BLaER1 treated with 17β-estradiol and CSF1 and Interleukin-3, amounts not matched to agents 10 nM and 100 nM (cell line): ENCODE results near the gene NANP.
"Not testable (repeated sequence)": the region's sequence is repeated elsewhere in the genome, so short reads cannot be mapped to it uniquely, and the experiment has no call there.

Experiments used
- H3K27ac ChIP-seq, 11 experiments: shearing (Covaris generic); formaldehyde crosslinking; 2 replicates each; pipeline ENCODE4 v1.8.1; 2022
- H3K27me3 ChIP-seq, 11 experiments: shearing (Covaris generic); formaldehyde crosslinking; 2 replicates each; pipeline ENCODE4 v1.8.1; 2022
- H3K36me3 ChIP-seq, 11 experiments: shearing (Covaris generic); formaldehyde crosslinking; 2 replicates each; pipeline ENCODE4 v1.8.1; 2022
- H3K4me1 ChIP-seq, 10 experiments: shearing (Covaris generic); formaldehyde crosslinking; 2 replicates each; pipeline ENCODE4 v1.8.1; 2022
- H3K4me2 ChIP-seq, 11 experiments: shearing (Covaris generic); formaldehyde crosslinking; 2 replicates each; pipeline ENCODE4 v1.8.1; 2022
- H3K4me3 ChIP-seq, 10 experiments: shearing (Covaris generic); formaldehyde crosslinking; 2 replicates each; pipeline ENCODE4 v1.8.1; 2022
- H3K9ac ChIP-seq, 11 experiments: shearing (Covaris generic); formaldehyde crosslinking; 2 replicates each; pipeline ENCODE4 v1.8.1; 2022
- H3K9me3 ChIP-seq, 11 experiments: shearing (Covaris generic); formaldehyde crosslinking; replicated peaks in 1 of 11; 2 replicates each; pipeline ENCODE4 v1.8.1; 2022
- H4K20me1 ChIP-seq, 11 experiments: shearing (Covaris generic); formaldehyde crosslinking; 2 replicates each; pipeline ENCODE4 v1.8.1; 2022
- Cebpa-rat ChIP-seq, 11 experiments: shearing (Covaris generic); IDR thresholded peaks; 2 replicates each; pipeline ENCODE4 v1.8.1; 2022

The NANP gene

GRCh38 chr20:25600632-25601031 lies 23.2 kb downstream of the NANP start:
- Histone ChIP-seq H3K9ac (no peak overlapping the region), H3K36me3 (no peaks in the 10 kb centered on the region), H4K20me1 (no peaks in the 10 kb centered on the region), H3K4me1 (no peaks in the 10 kb centered on the region), H3K4me2 (no peak overlapping the region), H3K27ac (no peak overlapping the region), H3K9me3 (peaks cover 0 to 4% (median 0%) of the 10 kb centered on the region in 11 experiments; a peak in 2 of 22 replicates), H3K27me3 (no peaks in the 10 kb centered on the region), H3K4me3 (no peak overlapping the region)
- TF ChIP-seq Cebpa-rat (IDR thresholded peaks at IDR 0.05) = no peak

DNA sequence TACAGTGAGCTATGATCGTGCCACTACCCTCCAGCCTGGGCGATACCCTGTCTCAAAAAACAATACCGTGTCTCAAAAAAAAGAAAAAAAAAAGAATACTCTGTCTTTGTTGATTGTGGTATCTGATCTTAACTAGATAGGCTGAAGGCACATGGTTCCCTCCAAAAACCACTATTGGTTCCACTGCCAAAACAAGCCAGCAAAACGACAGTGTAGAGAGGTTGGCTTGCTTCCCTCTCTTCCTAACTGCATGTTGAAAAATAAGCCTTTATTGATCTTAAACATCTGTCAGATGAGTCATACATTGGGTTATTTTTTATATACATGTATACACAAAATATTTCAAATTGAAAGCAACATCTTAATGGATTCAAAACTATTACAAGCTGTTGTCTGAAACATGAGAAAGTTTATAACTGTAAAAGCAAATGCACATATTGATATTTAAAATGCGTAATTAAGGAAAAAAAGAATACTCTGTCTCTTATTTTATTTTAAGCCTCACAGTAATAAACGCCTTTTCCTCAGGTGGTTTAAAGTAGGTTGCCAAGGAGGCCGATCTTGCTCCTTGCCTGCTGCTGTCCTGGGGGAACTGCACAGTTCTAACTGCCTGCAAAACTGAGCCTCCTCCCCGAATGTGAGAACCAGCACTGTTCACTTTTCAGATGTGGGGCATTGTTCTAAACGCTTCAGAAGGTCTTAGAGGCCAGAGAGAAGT lies 31.5 kb downstream of the NANP start:
- H3K4me2 ChIP-seq = peak overlapping the region in 2 of 11 experiments; percentile 4; a peak in 2 of 22 replicates
- no peak overlapping the region for H3K4me3 ChIP-seq
- no peaks in the 10 kb centered on the region for H3K36me3 ChIP-seq
- H3K9me3 ChIP-seq = no peaks in the 10 kb centered on the region
- no peak for TF ChIP-seq Cebpa-rat (IDR thresholded peaks at IDR 0.05)
- no peak overlapping the region for H3K27ac ChIP-seq
- no peaks in the 10 kb centered on the region; a peak in 1 of 22 replicates for H3K27me3 ChIP-seq
- H3K4me1 ChIP-seq = peaks cover 0 to 6% (median 0%) of the 10 kb centered on the region in 10 experiments; a peak in 4 of 20 replicates
- H4K20me1 ChIP-seq = no peaks in the 10 kb centered on the region
- no peak overlapping the region for H3K9ac ChIP-seq

DNA sequence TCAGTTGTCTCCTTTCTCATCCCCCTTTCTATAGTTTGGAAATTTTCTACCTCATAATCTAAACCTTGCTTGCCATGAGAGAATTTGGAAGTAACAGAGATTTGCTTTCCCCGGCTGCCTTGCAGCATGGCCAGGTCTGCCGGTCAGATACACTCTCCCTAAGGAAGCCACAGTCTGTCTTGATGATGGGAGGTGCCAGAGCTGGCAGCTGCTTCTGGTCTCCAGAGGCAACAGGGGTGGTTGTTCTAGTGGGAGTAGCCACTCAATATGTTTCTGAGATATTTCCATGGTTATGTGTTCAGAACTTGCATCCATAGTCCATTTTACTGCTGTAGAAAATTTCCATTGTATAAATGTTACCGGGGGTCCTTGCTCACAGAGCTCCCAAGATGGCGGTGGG lies 33.0 kb downstream of the NANP start:
- H3K4me2 ChIP-seq, H3K4me1 ChIP-seq, H3K36me3 ChIP-seq, H4K20me1 ChIP-seq, H3K27ac ChIP-seq, H3K9ac ChIP-seq, H3K9me3 ChIP-seq, H3K4me3 ChIP-seq: not testable (repeated sequence)
- H3K27me3 ChIP-seq = peaks cover 7 to 13% (median 9%) of the 10 kb centered on the region in 11 experiments

DNA sequence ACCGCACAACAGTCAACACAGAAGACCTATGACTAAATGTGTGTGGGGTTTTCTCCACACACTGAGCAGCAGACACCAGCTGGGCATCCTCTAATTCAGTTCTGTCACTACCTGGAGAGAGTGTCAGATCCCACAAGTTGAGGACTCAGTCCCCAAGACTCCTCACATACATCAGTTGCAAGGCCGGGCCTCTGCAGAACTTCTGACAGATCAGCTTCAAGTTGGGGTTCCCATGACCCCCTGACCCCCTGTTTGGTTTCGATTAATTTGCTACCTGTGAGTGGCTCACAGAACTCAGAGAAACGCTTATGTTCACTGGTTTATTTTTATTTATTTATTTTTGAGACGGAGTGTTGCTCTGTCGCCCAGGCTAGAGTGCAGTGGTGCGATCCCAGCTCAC lies 35.3 kb downstream of the NANP start:
- Histone ChIP-seq H3K4me1 (peaks cover 0 to 16% (median 8%) of the 10 kb centered on the region in 10 experiments; a peak in 12 of 20 replicates), H3K4me3 (no peak overlapping the region)
- no peak for TF ChIP-seq Cebpa-rat (IDR thresholded peaks at IDR 0.05)

DNA sequence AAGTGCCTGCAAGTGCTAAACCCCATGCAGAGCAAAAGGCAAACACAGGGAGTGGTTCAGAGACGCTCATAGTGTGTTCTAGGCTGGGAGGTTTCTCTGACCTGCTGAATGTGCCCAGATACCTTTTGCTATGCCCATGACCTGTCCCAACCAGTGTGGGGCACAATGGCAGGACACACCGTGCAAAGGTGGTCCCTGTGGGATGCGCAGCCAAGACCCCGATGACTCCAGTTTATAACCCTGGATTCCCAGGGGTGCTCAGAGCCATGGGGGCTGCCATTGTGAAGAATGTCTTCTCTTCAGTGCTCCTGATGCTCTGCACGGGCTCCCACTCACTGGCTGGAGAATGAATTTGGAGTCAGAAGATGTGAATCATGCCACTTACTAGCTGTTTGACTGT lies 36.3 kb downstream of the NANP start:
- Histone ChIP-seq H3K4me2 (no peak overlapping the region), H3K4me3 (no peak overlapping the region), H3K27ac (no peak overlapping the region), H4K20me1 (no peaks in the 10 kb centered on the region), H3K9me3 (peaks cover 8 to 26% (median 17%) of the 10 kb centered on the region in 11 experiments; a peak in 20 of 22 replicates), H3K27me3 (peaks cover 27 to 39% (median 33%) of the 10 kb centered on the region in 11 experiments), H3K36me3 (no peaks in the 10 kb centered on the region), H3K9ac (no peak overlapping the region), H3K4me1 (peaks cover 0 to 13% (median 7%) of the 10 kb centered on the region in 10 experiments; a peak in 12 of 20 replicates)
- TF ChIP-seq Cebpa-rat (IDR thresholded peaks at IDR 0.05) = no peak

More for the DNA sequence above, 35.3 kb downstream of the NANP start:
- Histone ChIP-seq H3K27ac (no peak overlapping the region), H3K36me3 (no peaks in the 10 kb centered on the region), H4K20me1 (no peaks in the 10 kb centered on the region), H3K27me3 (peaks cover 27 to 36% (median 32%) of the 10 kb centered on the region in 11 experiments), H3K9ac (no peak overlapping the region), H3K4me2 (no peak overlapping the region), H3K9me3 (peaks cover 8 to 26% (median 17%) of the 10 kb centered on the region in 11 experiments; a peak in 20 of 22 replicates)

- no peaks in the 10 kb centered on the region for H4K20me1 ChIP-seq
- no peak overlapping the region for H3K27ac ChIP-seq
- peaks cover 8 to 26% (median 17%) of the 10 kb centered on the region in 11 experiments; a peak in 20 of 22 replicates for H3K9me3 ChIP-seq
- peaks cover 0 to 12% (median 7%) of the 10 kb centered on the region in 10 experiments; a peak in 9 of 20 replicates for H3K4me1 ChIP-seq
- H3K27me3 ChIP-seq = peaks cover 27 to 39% (median 33%) of the 10 kb centered on the region in 11 experiments
- no peak overlapping the region for H3K9ac ChIP-seq
- no peak overlapping the region for H3K4me2 ChIP-seq
- no peak overlapping the region for H3K4me3 ChIP-seq
- H3K36me3 ChIP-seq = no peaks in the 10 kb centered on the region
- TF ChIP-seq Cebpa-rat (IDR thresholded peaks at IDR 0.05) = no peak
These were observed 36.9 kb downstream of the NANP start for GRCh38 chr20:25586877-25587276.

DNA sequence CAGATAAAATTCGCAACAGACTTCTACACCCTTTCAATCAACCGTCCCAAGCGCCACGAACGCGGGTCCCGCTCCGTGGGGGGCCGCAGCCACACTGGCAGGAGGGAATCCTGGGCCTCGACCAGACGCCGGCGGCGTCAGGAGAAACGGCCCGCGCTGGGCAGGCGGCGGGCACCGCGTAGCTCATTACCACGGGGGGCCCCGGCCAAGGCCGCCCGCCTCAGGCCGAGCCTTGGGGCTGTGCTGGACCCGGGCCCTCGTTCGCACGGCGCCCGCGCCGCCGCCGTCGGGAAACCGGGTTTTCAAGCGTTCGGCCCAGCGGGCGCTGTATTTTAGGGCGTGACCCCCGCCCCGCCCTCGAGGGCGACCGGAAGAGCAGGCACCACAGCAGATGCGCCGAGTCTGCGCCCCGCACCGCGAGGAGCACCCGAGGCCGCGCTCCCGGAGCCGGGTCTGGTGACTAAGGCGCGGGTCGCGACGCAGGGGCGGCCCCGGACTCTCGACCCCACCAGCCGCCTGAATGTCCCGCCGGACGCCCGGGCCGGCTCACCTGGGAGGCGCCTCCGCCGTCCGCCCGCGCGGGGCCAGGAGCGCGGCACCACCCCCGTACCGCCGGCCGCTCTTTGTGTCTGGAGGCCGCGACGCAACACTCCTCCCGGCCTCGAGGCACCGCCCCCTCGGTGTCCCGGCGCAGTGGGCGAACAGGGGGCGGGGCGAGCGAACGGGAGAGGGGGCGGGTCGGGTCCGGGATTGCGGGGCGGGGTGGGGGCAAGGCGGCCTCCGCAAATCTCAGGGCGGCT lies 38.7 kb downstream of the NANP start, which contains the start of gene NINL:
Gene NINL (minus strand): TSS at position 627 of the 800 bp plus-strand sequence. CDS start 58,944 bp downstream, outside the sequence.
- Histone ChIP-seq H3K27ac (peak within 1 kb of the TSS; percentile 32 to 84 (median 80); a peak in 21 of 22 replicates), H3K36me3 (no peaks in the 10 kb centered on the region), H3K9me3 (peaks cover 8 to 26% (median 17%) of the 10 kb centered on the region in 11 experiments; a peak in 20 of 22 replicates), H3K4me1 (peaks cover 0 to 12% (median 7%) of the 10 kb centered on the region in 10 experiments; a peak in 9 of 20 replicates), H3K4me2 (peak within 1 kb of the TSS; percentile 77 to 93 (median 84)), H3K4me3 (peak within 1 kb of the TSS; percentile 62 to 76 (median 68)), H3K27me3 (peaks cover 27 to 39% (median 33%) of the 10 kb centered on the region in 11 experiments), H3K9ac (peak within 1 kb of the TSS; percentile 73 to 87 (median 81)), H4K20me1 (no peaks in the 10 kb centered on the region)
- TF ChIP-seq Cebpa-rat (IDR thresholded peaks at IDR 0.05) = no peak

- H4K20me1 ChIP-seq, H3K36me3 ChIP-seq, H3K9ac ChIP-seq, H3K27ac ChIP-seq, H3K4me2 ChIP-seq, H3K4me3 ChIP-seq: not testable (repeated sequence)
- peaks cover 27 to 39% (median 33%) of the 10 kb centered on the region in 11 experiments for H3K27me3 ChIP-seq
- peaks cover 0 to 12% (median 7%) of the 10 kb centered on the region in 10 experiments; a peak in 9 of 20 replicates for H3K4me1 ChIP-seq
- H3K9me3 ChIP-seq = peaks cover 8 to 26% (median 17%) of the 10 kb centered on the region in 11 experiments; a peak in 20 of 22 replicates
These were observed 40.2 kb downstream of the NANP start for GRCh38 chr20:25583607-25584006.

- Histone ChIP-seq H3K4me1 (peaks cover 0 to 12% (median 7%) of the 10 kb centered on the region in 10 experiments; a peak in 9 of 20 replicates), H3K36me3 (no peaks in the 10 kb centered on the region), H3K9ac (no peak overlapping the region), H3K4me2 (no peak overlapping the region), H3K27me3 (peaks cover 18 to 27% (median 23%) of the 10 kb centered on the region in 11 experiments), H3K27ac (no peak overlapping the region), H3K9me3 (peaks cover 8 to 20% (median 17%) of the 10 kb centered on the region in 11 experiments; a peak in 20 of 22 replicates), H3K4me3 (no peak overlapping the region), H4K20me1 (0 out of 22 replicates have a peak, but pooled peaks cover 0 to 4% (median 0%) of the 10 kb centered on the region in 11 experiments)
- TF ChIP-seq Cebpa-rat (IDR thresholded peaks at IDR 0.05) = no peak
These were observed 43.1 kb downstream of the NANP start for GRCh38 chr20:25580711-25581110.
